Vagina (tissue), 2 donors: Measurements from ENCODE around the gene MBTPS1.

Experiments
- CTCF ChIP-seq, 3 experiments: fragments of 450-650 bp in 2 of 3; fragments of 200-600 bp in 1 of 3; sonication (generic) in 1 of 3; IDR thresholded peaks; one replicate each; pipeline ENCODE4 v1.5.1; 2017 to 2019; ENCODE audit warnings: antibody characterized with exemption in 3 of 3, mild to moderate bottlenecking in 2 of 3, moderate library complexity in 2 of 3
- POLR2A ChIP-seq, 2 donors: fragments of 450-650 bp; IDR thresholded peaks; one replicate each; pipeline ENCODE4 v1.6.1; 2017; ENCODE audit warnings: antibody characterized with exemption in 2 of 2, mild to moderate bottlenecking in 2 of 2, moderate library complexity in 2 of 2
- POLR2AphosphoS5 ChIP-seq, 2 donors: sonication (generic); formaldehyde crosslinking; IDR thresholded peaks; one replicate each; pipeline ENCODE4 v1.9.0; 2017; ENCODE audit warnings: antibody characterized with exemption in 2 of 2, mild to moderate bottlenecking in 2 of 2, low read depth in 1 of 2; ENCODE audit not compliant: insufficient read depth in 1 of 2

DNA sequence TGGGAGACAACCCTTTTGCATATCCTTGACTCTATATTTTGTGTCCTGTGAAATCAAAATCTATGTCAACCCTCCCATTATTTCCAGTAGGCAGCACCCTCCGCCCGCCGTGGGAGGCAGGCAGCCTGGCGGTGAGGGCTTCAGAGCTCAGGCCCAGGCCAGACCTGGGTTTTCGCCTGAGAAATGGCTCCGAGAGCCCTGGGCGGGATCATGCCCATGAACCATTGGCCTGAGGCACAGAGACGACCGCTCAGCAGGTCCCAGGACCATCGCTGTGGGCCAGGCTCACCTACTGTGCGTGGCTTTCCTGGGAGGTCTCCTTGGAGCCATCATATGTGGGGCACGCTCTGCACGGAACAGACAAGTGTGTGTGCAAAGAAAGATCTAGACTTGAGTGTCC is 67.9 kb downstream of the MBTPS1 start:
- TF ChIP-seq CTCF (IDR thresholded peaks at IDR 0.05): no peak
- TF ChIP-seq POLR2AphosphoS5 (IDR thresholded peaks at IDR 0.05; ENCODE audit: insufficient read depth in 1 of 2, low read depth in 1 of 2): no peak
- TF ChIP-seq POLR2A (IDR thresholded peaks at IDR 0.05): no peak
